HG02884 (cell line): Measurements from ENCODE around the gene COMT.
"Not testable (repeated sequence)": the region's sequence is repeated elsewhere in the genome, so short reads cannot be mapped to it uniquely, and the experiment has no call there.

Experiments
- ATAC-seq: cut with Tn5 transposase; IDR thresholded peaks from one replicate; pipeline ENCODE4 v1.9.1; 2021; ENCODE audit warnings: mild to moderate bottlenecking, moderate library complexity; ENCODE audit not compliant: unreplicated experiment

Gene COMT

DNA sequence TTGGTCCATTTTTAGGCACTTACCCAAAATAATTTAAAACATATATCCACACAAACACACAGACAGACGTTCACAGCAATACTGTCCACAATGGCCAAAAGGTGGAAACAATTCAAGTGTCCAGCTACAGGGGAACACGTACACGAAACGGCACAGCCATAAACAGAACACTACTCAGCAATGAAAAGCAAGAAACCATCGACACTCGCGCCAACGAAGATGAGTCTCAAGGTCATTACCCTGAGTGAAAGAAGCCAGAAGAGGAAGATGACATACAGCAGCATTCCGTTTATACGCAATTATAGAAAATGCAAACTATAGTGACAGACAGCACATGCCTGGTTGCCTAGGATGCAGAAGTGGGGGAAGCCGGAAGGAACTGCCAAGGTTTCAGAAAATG, 13.4 kb upstream of the COMT start:
- no peak for ATAC-seq

DNA sequence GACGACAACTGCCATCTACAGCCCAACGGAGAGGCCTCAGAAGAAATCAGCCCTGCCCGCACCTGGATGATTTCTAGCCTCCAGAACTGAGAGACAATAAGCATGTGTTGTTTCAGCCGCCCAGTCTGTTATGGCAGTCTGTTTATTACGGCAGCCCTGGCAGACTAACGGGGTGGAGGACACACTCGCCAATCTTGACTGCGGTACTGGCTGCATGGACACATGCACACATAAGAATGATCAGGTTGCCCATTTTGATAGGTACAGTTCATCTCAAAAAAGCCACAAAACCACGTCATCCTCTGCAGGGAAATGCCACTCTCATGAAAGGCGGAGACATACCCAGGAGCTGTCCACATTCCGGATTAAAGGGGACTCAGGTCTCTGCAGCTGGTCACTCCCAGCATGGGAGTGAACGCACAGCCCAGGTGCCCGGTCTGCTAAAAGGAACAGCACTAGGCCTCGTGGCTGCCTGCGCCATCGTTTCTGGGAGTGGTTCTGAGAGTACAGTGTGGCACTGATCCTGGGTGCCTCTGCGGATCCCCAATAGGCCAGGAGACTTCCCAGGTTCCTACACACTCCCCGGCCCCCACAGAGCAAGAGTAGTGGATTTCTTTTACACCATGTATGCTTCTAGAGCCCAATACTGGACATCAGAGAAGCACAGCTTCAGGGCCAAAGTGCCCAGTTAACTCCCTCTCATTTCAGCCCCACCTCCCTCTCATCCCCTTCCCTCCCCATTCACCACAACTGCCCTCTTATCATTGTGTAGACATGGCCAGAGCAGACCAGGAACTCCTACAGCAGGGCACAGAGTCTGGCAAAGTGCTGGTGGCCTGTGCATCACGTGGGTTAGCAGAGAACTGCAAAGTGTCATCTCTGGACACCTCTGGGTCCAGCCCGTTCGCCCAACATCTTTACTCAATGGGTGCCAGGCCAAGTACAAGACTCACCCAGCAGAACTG, 11.7 kb upstream of the COMT start:
- ATAC-seq: no peak

DNA sequence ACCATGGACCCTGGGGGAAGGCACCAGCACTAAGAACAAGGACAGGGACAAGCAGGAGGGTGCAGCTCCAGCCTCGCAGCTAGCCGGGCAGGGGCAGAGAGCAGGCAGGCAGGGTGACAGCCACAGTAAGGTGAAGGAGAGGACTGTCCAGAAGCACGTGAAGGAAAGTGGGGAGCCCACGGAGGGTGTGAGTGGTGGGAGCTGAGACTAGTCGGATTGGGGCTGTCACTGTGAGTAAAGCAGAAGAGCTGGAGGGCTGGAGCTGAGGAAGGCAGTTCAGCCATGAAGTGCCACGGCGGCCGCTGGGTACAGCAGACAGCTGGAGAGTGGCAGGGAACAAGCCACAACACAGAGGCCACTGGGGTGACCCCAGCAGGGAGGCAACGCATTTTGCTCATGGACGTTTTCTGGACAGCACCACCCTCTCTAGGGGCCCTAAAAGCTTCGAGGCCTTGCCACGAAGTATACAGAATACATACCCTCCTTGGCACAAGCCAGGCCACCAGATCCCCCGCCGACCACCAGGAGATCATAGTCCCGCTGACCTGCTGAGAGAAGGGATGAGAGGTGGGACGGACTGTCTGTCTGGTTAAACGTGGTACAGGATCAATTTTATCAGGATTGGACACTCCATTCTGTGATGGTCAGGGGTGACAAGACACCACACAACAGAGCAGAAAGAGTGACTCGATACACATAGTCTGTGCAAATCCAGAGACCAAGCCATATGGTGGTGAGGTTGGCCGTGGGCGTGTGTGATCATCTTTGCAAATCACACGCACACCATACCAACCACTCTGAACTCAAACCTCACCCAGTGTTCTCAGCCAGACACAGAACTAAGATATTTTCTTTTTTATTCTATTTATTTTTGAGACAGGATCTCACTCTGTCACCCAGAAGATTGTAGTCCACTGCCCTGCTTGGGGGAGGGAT, 10.8 kb upstream of the COMT start:
- ATAC-seq: no peak

DNA sequence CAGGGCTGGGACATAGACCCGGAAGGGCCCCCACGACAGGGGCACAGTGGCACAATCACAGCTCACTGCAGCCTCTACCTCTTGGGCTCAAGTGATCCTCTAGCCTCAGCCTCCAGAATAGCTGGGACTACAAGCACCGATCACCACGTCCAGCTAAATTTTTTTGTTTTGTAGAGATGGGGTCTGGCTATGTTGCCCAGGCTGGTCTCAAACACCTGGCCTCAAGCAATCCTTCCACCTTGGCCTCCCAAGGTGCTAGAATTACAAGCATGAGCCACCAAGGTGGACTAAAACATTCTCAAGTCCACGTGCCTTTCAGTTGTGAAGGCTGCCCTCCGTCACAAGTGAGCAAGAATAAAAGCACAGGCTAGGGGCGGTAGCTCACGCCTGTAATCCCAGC, 10.1 kb upstream of the COMT start:
- no peak for ATAC-seq

DNA sequence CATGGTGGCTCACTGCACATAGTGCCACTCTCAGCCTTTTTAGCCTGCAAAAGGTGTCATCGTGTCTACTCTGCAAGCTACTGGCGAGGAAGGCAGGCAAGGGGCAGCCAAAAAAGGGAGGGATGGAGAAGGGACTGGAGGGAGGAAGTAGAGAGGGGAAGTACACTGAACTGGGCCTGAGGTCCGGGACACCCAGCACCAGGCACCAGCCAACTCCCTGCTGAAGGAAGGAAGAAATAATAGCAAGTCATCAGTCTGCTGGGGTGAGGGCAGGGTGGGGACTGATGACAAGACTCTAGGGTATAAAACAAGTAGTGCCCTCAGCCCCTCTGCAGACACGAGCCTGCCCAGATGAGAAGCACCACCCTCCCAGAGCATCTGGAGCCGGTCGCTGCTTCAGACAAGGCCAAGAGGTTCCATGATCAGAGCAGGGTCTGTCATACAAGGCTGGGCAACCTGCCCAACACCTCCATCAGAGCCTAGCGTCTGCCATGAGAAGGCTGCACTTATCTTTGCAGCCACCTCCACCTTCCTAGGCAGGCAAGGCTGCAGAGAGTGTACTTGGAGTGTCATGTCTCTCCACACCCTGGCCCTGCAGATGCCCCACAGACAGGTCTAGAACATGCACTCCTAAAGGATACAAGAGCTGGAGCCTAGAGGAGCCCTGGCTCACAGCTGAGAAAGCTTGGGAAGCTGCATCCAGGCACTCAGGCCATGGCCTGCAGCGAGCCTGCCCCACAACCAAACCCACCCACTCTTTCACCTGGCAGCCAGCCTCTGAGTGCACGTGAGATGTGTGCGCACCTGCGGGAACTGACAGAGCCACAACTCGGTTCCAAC, 9.0 kb upstream of the COMT start:
- ATAC-seq: no peak

DNA sequence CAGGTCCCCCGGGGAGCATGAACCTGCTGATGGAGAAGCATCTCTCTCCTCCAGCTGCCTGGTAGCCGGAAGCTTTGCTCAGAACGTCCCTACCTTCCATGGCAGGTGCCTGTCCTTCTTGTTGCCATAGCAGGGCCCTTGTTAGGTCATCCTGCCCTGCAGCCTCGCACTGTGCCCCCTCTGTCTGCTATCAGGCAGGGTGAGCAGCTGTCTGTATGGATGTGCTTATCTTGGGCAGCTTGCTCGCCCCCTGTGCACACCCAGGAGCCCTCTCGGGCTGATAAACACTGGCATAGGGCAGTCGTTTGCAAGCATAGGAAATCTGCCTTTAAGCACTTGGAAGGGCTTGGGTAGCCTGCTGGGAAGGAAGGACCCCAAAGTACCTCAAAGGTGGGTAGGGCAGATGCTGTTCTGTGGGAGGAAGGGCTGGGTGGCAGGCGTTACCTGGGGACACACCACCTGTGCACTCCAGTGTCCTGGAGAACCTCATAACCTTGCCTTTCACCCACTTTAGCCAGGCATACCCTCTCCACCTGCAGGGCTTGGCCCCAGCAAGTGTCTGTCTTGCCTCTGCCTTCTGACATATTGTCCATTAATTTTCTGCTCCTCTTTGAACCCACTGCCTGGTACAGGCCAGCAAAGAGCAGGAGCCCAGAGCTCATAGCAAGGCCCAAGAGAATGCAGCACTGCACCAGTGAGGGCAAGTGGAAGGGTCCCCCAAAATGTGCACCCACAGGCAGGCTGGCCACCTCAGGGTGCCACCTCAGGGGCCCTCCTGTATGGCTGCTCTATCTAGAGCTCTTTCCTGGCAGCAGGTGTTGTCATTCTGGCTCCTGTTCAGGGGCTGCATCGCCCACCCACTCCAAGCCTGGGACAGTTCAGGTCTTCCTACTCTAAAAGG, 8.0 kb upstream of the COMT start:
- ATAC-seq: no peak

DNA sequence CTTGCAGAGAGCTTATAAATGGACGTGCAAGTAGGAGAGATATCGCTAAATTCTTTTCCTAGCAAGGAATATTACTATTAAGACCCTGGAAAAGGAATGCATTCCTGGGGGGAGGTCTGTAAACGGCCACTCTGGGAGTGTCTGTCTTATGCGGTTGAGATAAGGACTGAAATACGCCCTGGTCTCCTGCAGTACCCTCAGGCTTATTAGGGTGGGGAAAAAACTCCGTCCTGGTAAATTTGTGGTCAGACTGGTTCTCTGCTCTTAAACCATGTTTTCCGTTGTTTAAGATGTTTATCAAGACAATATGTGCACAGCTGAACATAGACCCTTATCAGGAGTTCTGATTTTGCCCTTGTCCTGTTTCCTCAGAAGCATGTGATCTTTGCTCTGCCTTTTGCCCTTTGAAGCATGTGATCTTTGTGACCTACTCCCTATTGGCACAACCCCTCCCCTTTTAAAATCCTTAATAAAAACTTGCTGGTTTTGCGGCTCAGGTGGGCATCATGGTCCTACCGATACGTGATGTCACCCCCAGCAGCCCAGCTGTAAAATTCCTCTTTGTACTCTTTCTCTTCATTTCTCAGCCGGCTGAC, 6.4 kb upstream of the COMT start:
- not testable (repeated sequence) for ATAC-seq

DNA sequence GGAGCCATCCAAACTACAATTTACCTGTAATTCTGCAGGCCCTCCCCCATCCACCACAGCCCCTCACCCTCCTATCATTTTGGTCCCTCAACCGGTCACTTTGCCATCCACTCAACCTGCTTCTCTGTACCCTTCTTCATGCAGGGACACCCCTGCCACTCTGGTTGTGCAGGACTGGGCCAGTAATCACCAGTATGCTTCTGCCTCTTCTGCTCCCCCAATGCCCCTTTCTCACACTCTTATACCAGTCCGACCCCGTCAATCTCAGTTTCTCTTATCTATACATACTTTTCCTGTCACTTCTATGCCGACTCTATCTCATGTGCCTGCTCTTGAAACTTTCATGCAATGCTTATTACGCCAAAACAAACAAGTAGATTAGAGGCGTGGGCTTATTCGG, 5.1 kb upstream of the COMT start:
- ATAC-seq: no peak

DNA sequence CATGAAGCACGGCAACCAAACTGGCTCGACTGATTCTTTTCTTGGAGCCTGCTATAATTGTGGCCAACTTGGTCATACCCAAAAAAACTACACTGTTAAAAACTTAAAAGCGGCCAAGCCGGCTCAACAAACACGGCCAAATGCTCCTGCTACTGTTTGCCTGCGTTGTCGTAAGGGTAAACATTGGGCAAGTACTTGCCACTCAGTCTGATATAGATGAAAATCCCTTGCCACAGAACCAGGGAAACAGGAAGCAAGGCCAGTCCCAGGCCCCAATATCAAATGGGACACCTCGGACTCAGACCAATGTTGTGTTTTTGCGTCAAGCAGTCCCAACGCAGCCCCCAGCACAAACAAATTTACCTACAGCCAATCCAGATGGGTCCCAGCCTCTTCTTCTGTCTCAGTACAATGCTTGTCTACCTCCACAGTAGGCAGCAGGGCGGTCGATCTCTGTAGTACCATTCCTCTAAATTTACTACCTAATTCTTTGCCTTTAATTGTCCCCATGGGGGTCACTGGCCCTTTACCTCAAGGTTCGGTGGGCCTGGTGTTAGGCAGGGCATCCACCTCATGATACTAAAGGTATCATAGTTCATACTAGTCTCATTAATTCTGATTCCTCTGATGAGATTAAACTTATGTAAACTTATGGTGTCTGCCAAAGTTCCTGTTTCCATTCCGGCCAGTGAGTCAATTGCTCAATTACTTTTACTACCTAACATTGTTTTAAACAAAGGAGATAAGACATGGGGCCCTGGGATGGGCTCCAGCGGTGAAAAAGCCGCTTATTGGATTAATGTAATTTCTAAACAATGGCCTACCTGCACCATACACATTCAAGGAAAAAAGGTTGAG, 3.7 kb upstream of the COMT start:
- ATAC-seq: no peak

DNA sequence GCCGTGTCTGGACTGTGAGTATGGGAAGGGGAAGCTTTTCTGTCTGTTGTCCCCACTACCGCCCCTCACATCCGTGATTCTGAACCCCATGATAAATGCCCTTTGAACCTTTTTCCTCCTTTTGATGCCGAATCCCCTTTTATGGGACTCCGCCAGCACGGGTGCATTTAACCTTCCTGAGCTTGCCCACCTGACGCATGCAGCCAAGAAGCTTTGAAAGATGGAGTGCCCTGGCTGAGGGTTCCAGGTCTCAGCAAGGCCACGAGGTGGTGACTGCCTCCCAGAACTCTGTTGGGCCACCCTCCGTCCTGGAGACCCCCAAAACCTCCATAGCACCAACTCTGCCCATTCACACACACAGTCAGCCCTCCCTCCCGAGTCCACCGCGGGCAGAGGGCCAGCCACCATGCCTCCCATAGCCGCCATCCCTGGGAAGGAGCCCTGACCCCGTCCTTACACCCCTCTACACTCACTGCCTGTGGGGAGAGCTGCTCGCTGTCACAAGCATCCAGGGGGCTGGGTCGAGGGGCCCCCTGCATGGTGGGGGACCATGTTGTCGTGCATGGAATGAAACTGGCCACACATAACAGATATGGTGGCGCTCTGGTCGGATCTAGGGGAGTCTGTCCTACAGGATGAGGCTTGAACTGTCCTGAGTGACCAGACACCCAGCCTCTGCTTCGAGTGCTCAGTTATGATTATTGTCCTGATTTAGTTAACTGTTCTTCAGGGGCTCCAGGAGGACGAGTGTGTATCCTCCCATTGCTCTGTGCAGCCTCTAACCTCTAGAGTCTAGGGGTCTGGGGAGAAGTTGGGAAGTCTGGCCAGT, 822 bp upstream of the COMT start:
- ATAC-seq: no peak

DNA sequence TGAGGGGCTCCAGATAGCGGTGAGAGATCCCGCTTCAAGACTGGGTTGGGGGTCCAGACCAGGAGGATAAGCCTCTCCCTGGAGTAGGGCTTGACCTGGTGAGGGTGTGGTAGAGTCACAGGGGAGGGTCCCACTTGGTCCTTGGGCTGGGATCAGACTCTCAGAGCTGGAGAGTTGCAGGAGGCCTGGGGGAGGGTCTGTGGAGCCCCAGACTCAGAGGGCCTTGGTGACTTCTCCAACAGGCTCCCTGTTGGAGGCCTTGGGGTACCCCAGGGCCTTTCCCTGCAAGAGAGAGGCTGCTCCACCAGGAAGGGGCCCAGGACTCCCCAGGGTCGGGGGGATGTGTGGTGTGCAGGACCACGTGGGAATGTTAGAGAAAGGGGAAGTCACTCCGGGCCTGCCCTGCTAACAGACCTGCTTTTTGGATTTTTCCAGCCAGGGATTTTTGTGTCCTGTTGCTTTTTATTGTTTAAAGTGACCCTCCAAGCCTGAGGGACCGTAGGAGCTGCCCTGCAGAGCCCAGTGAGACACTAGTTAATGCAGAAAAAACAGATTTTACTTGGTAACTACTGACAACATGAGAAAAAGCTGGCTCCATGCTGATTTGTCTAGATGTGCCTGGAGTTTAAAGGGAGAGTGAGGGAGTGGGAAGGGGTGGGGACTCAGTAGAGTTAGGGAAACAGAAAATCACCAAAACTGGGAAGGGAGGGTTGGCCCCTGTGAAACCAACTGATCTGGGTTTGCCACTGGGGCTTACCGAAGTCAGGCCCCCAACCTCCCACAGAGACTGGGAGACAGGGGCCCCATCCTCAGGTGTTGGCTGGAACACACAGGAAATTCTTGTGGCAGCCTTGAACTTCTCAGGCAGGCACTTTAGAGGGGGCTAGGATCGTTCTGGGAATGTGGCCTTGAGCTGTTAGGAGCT, 847 bp downstream of the COMT start:
- ATAC-seq: no peak

DNA sequence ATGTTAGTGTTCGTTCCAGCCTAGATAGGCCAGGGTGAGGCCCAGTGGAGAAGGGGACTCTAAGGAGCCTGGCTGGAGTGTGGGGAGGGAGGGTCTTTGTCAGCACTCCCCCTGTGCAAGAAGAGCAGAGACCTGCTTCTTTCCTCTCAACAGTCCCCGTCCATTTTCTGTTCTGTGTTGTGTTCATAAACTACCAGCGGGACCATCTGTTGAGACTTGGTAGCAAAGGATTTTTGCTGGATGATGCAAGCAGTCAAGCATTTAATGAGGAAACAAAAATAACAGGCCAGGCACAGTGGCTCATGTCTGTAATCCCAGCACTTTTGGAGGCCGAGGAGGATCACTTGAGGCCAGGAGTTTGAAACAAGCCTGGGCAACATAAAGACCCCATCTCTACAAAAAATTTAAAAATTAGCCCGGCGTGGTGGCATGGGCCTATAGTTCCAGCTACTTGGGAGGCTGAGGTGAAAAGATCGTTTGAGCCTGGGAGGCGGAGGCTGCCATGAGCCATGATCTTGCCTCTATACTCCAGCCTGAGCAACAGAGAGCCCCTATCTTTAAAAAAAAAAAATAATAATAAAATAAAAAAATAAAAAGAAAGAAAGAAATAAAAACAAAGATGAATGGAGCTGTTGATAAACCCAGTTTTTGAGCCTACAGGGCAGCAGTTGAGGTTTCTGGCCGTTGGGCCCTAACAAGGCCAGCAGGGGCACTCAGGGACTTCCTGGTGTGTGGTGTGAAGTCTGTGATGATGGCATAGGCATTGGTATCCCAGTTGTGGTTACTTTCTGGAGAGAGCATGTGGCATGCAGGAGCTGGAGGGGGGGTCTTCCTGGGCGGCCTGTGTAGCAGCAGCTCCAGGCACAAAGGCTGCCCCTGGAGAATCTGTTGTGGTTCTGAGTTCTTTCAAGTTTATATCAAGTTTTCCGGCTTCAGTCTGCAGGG, 1.8 kb downstream of the COMT start:
- no peak for ATAC-seq

DNA sequence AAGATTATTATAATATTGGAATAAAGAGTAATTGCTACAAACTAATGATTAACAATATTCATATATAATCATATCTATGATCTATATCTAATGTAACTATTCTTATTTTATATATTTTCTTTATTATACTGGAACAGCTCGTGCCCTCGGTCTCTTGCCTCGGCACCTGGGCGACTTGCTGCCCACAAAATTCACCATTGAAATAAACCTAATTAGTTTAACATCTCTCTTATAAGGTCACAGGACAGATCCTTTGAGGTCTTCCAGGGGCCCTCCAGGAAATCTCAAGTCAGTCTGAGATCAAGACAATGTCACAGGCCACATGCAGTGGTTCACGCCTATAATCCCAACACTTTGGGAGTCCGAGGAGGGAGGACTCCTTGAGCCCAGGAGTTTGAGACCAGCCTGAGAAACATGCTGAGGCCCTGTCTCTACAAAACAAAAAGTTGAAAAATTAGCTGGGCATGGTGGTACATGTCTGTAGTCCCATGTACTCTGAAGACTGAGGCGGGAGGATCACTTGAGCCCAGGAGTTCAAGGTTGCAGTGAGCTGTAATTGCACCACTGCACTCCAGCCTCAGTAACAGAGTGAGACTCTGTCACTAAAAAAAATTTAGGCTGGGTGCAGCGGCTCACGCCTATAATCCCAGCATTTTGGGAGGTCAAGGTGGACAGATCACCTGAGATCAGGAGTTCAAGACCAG, 6.6 kb downstream of the COMT start:
- ATAC-seq: no peak

DNA sequence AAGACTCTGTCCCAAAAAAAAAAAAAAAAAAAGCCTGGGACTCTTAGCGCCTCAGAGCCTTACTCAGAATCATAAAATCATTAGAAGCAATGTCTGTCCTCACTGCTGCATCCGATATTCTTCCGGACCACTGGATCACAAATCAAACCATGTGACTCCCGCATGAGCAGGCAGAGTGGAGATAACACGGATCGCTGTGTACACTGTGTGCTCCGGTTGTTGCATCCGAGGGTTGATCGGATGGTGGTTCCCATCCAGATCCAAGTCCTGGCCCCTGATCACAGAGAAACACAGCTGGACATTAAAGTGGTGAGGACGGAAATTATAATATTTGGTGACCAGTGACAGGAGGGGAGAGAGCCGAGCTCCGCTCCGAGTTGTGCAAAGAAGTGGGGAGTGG, 9.8 kb downstream of the COMT start:
- ATAC-seq: no peak
